ENCODE measurements around the gene ARL4C. TPM values are rescaled to one million over a fixed set of nuclear protein-coding genes. Genes with fewer than 3 reads are reported as not detected.

The ARL4C gene
- total and polyA plus RNA-seq, 12 donors = 1.0 to 13.3 (median 2.9) TPM

DNA sequence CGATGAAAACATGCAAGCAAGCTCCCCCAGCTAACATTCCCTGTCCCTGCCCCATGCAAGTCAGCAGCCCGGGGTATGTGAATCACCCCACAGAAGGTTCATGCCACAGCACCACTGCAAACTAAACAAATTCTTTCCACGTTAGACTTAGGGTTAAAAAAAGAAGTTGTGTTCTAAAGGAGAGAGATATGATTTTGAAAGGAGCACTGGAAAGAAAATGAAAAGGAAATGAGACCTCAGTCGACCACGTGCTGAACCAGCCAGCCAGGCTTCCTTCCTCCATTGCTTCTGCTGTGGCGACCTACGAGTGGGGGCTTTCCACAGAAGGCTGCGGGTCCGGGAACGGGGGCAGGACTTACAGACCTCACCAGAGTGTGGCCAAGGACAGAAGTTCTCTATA is 52.0 kb downstream of the ARL4C start:
- TF ChIP-seq, protein P1, sequence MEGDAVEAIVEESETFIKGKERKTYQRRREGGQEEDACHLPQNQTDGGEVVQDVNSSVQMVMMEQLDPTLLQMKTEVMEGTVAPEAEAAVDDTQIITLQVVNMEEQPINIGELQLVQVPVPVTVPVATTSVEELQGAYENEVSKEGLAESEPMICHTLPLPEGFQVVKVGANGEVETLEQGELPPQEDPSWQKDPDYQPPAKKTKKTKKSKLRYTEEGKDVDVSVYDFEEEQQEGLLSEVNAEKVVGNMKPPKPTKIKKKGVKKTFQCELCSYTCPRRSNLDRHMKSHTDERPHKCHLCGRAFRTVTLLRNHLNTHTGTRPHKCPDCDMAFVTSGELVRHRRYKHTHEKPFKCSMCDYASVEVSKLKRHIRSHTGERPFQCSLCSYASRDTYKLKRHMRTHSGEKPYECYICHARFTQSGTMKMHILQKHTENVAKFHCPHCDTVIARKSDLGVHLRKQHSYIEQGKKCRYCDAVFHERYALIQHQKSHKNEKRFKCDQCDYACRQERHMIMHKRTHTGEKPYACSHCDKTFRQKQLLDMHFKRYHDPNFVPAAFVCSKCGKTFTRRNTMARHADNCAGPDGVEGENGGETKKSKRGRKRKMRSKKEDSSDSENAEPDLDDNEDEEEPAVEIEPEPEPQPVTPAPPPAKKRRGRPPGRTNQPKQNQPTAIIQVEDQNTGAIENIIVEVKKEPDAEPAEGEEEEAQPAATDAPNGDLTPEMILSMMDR (IDR thresholded peaks at IDR 0.05) = no peak
- no peaks in the 10 kb centered on the region for H3K9me3 ChIP-seq
- peak overlapping the region in 3 of 10 donors; percentile 62 to 91 (median 70) for H3K27ac ChIP-seq
- intact Hi-C loops (cut with DNase I) = no loop called here
- DNase-seq = peak in 1 of 2 donors; percentile 27
- H3K27me3 ChIP-seq = no peaks in the 10 kb centered on the region
- ATAC-seq = peak; percentile 31 to 70 (median 53)
- H3K36me3 ChIP-seq = no peaks in the 10 kb centered on the region
- 36 to 40% methylated on average over 10 of the region's 10 CpGs for WGBS, 2 donors
- peaks cover 0 to 35% (median 18%) of the 10 kb centered on the region in 9 donors for H3K4me1 ChIP-seq
- no peak overlapping the region for H3K4me3 ChIP-seq

DNA sequence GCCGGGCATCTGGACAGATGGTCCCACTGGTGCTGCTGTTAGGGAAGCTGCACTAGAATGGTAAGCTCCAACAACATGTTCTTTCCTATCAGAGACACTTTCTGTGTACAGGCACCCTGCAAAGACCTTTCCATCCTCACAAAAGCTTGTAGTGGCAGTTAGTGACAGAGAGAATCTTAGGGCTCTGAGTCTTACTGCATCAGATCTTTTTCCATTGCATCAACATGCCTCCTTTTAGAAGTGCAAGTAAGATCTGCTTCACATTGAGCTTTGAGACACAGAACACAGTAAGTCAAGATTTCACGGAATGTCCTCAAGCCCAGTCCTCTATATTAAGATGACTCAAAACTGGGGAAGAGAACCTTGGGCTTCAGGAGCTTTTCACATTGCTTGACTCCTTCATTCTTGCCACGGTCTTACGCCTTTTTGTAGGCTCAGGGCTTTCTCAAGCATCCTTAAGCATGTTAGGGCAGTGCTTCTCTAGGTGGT is 52.6 kb downstream of the ARL4C start:
- no peak for ATAC-seq
- TF ChIP-seq, protein P1 (IDR thresholded peaks at IDR 0.05) = no peak
- intact Hi-C loops (cut with DNase I) = no loop called here
- 96% methylated on average over 4 of the region's 4 CpGs for WGBS, 2 donors
- peak overlapping the region in 1 of 10 donors; percentile 91 for H3K27ac ChIP-seq
- H3K4me3 ChIP-seq = no peak overlapping the region
- H3K4me1 ChIP-seq = peaks cover 0 to 35% (median 18%) of the 10 kb centered on the region in 9 donors
- no peaks in the 10 kb centered on the region for H3K27me3 ChIP-seq
- H3K36me3 ChIP-seq = no peaks in the 10 kb centered on the region
- DNase-seq = no peak
- H3K9me3 ChIP-seq = no peaks in the 10 kb centered on the region

Measured in heart right ventricle (tissue), 16 donors.